HFFc6 (cell line): ENCODE data around the gene SLC38A3. TPM values are rescaled to one million over a fixed set of nuclear protein-coding genes. Genes with fewer than 3 reads are reported as not detected.
"Not testable (repeated sequence)": the region's sequence is repeated elsewhere in the genome, so short reads cannot be mapped to it uniquely, and the experiment has no call there.

Experiments
- DNase-seq: peaks from one replicate; pipeline ENCODE4 v3.0.0-alpha.2; 2018
- H3K27ac Mint-ChIP-seq: 2 replicates; pipeline ENCODE4 v1.8.0; 2020; ENCODE audit warnings: mild to moderate bottlenecking, mixed read lengths
- H3K27me3 Mint-ChIP-seq: 2 replicates; pipeline ENCODE4 v1.8.0; 2021; ENCODE audit warnings: mild to moderate bottlenecking, moderate library complexity, mixed read lengths; ENCODE audit not compliant: insufficient read depth
- H3K36me3 Mint-ChIP-seq: 2 replicates; pipeline ENCODE4 v1.8.0; 2021; ENCODE audit warnings: low read depth, mixed read lengths
- H3K4me1 Mint-ChIP-seq: 2 replicates; pipeline ENCODE4 v1.8.0; 2020; ENCODE audit warnings: low read depth, mixed read lengths
- H3K4me3 Mint-ChIP-seq: 2 replicates; pipeline ENCODE4 v1.8.0; 2020; ENCODE audit warnings: mild to moderate bottlenecking, moderate library complexity, mixed read lengths
- H3K9me3 Mint-ChIP-seq: 2 replicates; pipeline ENCODE4 v1.8.0; 2020; ENCODE audit warnings: mild to moderate bottlenecking, mixed read lengths
- CTCF ChIP-seq: fragments of 200-600 bp; sonication (generic); IDR thresholded peaks from 2 replicates; pipeline ENCODE4 v1.5.0; 2021; ENCODE audit warnings: antibody characterized with exemption, mild to moderate bottlenecking
- total RNA-seq, 6 experiments: library from RNA; stranded (reverse); fragmentation: NEBNext Ultra II Directional; extraction: Animal tissue kit (Norgen Biotek cat#: 25700); gene quantifications; 2 replicates in 1 of 6; 3 replicates in 5 of 6; pipeline ENCODE4 v1.2.3, GENCODE V29; 2021

The SLC38A3 gene
- total RNA-seq, 6 experiments from 2014 or later = 0.16 to 0.24 TPM; not detected in 4

GRCh38 chr3:50210510-50211367, 5.7 kb downstream of the SLC38A3 start:
- H3K4me3 Mint-ChIP-seq = no peak overlapping the region
- H3K9me3 Mint-ChIP-seq = no peaks in the 10 kb centered on the region
- peaks cover 23% of the 10 kb centered on the region for H3K27me3 Mint-ChIP-seq
- no peaks in the 10 kb centered on the region for H3K36me3 Mint-ChIP-seq
- TF ChIP-seq CTCF = no peak
- H3K27ac Mint-ChIP-seq = no peak overlapping the region
- H3K4me1 Mint-ChIP-seq = no peaks in the 10 kb centered on the region
- no peak for DNase-seq

GRCh38 chr3:50211368-50211717, 6.3 kb downstream of the SLC38A3 start:
- H3K27me3 Mint-ChIP-seq = peaks cover 22% of the 10 kb centered on the region
- H3K36me3 Mint-ChIP-seq, DNase-seq, H3K9me3 Mint-ChIP-seq, H3K27ac Mint-ChIP-seq, H3K4me1 Mint-ChIP-seq, H3K4me3 Mint-ChIP-seq: not testable (repeated sequence)

GRCh38 chr3:50211930-50212329, 6.9 kb downstream of the SLC38A3 start:
- peaks cover 17% of the 10 kb centered on the region for H3K27me3 Mint-ChIP-seq
- TF ChIP-seq CTCF = no peak
- H3K27ac Mint-ChIP-seq = no peak overlapping the region
- DNase-seq = no peak
- no peaks in the 10 kb centered on the region for H3K9me3 Mint-ChIP-seq
- H3K4me1 Mint-ChIP-seq = no peaks in the 10 kb centered on the region
- H3K36me3 Mint-ChIP-seq = no peaks in the 10 kb centered on the region
- no peak overlapping the region for H3K4me3 Mint-ChIP-seq

GRCh38 chr3:50212502-50212901, 7.4 kb downstream of the SLC38A3 start:
- no peak for DNase-seq
- TF ChIP-seq CTCF = peak; percentile 38; the same call in 1 of the 2 replicates
- Mint-ChIP-seq H3K27me3 (peaks cover 17% of the 10 kb centered on the region), H3K27ac (no peak overlapping the region), H3K4me1 (no peaks in the 10 kb centered on the region), H3K9me3 (no peaks in the 10 kb centered on the region), H3K36me3 (no peaks in the 10 kb centered on the region), H3K4me3 (no peak overlapping the region)

GRCh38 chr3:50212971-50213370, 7.9 kb downstream of the SLC38A3 start:
- Mint-ChIP-seq H3K36me3 (no peaks in the 10 kb centered on the region), H3K4me1 (no peaks in the 10 kb centered on the region)
- no peak for DNase-seq

More at GRCh38 chr3:50212971-50213370, 7.9 kb downstream of the SLC38A3 start:
- no peak overlapping the region for H3K4me3 Mint-ChIP-seq
- H3K27ac Mint-ChIP-seq = no peak overlapping the region
- no peak for TF ChIP-seq CTCF
- no peaks in the 10 kb centered on the region for H3K9me3 Mint-ChIP-seq
- peaks cover 19% of the 10 kb centered on the region for H3K27me3 Mint-ChIP-seq
